NCI-H82 treated with DMSO at 0.1 percent for 48 hours (cell line): ENCODE data around the gene FUNDC2.

Source experiments
- DNase-seq: peaks from one replicate; lab custom pipeline; 2025; ENCODE audit not compliant: unreplicated experiment; lab: John Stamatoyannopoulos, UW

The FUNDC2 gene

DNA sequence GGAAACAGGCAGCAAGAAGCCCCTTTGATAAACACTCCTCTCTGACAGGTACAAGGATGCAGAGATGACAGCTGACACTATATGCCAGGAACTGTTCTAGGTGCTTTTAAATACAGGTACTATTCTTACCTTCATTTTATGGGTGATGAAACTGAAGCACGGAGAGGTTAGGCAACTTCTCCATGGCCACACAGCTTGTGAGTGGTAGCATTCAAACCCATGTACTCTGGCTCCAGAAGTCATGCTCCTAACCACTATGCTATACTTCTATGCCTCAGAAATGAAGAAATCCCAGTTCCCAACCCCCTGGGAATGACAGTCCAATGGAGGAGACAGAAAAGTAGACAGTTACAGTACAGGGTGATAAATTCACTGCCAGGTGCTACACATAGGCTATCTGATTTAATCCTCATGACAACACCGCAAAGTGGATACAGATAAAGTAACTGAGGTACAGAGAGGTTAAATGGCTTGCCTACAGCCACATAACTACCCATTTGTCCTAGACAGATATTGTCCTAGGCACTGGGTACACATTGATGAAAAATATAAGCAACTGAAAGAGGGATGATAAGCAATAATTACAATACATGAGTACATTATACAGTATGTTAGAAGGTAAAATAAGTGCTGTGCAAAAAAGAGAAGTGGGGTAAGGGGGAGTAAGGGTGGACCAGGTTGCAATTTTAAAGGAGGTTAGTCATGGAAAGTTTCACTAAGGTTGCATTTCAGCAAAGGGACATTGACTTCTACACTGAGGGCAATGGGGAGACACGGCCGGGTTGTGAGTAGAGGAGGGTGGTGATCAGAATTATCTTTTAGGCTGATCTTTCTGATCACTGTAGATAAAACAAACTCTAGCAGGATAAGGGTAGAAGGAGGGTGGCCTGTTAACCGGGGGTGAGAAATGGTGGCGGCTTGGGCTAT lies 2.5 kb upstream of the FUNDC2 start:
- no peak for DNase-seq

GRCh38 chrX:155026420-155026726 lies 271 bp upstream of the FUNDC2 start:
- no peak for DNase-seq

- DNase-seq: no peak
Observed at GRCh38 chrX:155027509-155028066, 944 bp downstream of the FUNDC2 start.

DNA sequence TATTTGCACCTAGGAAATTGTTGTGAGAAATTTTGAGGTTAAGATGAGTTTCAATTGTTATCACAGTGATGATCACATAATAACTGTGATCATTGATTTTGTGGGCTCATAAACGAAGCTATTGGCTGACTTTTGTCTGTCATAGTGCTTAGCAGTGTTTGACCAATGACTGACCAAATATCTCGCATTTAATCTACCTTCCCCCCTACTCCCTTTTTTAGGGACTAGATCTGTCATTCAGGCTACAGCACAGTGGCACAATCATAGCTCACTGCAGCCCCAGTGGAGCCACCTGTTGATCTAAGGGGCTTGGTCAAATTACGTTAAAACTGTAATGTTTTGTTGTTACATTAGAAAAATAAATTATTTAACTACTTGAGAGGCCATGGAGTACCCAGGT lies 1.5 kb downstream of the FUNDC2 start:
- peak; percentile 1 for DNase-seq

DNA sequence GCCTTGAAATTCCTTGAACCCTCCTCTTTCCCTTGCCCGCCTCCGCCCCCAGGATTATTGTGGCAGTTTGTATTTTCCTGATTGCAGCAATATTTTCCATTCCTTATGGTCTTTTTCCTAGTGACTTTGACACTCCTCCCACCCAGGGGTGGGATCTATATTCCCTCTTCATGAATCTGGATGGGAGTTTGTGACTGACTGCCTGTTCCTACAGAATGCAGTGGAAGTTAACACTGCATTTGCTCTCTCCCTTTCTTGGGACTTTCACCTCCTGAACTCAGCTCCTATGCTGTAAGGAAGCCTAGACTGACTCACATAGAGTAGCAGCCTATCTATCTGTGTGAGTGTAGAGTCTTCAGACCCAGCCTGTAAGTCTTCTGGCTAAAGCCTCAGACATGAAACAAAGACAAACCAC lies 2.2 kb downstream of the FUNDC2 start:
- DNase-seq: no peak

DNA sequence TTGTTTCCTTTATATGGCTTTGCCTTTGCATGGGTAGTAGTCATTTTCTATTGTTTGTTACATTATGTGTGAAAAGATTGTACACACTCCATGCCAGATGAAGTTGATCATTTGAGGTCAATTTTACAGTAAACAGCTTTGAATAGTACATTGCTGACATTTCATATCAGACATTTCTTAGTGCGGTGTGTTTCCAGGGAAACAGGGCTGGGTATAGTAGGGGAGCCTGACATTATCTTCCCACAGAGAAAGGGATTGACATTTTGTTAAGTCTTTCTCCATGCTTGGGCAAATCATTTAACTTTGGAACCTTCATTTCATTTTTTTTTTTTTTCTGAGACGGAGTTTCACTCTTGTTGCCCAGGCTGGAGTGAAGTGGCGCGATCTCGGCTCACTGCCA lies 5.0 kb downstream of the FUNDC2 start:
- no peak for DNase-seq

- no peak for DNase-seq
Observed at GRCh38 chrX:155035688-155036087, 9.0 kb downstream of the FUNDC2 start.

GRCh38 chrX:155046129-155046810 lies 19.6 kb downstream of the FUNDC2 start:
- no peak for DNase-seq

DNA sequence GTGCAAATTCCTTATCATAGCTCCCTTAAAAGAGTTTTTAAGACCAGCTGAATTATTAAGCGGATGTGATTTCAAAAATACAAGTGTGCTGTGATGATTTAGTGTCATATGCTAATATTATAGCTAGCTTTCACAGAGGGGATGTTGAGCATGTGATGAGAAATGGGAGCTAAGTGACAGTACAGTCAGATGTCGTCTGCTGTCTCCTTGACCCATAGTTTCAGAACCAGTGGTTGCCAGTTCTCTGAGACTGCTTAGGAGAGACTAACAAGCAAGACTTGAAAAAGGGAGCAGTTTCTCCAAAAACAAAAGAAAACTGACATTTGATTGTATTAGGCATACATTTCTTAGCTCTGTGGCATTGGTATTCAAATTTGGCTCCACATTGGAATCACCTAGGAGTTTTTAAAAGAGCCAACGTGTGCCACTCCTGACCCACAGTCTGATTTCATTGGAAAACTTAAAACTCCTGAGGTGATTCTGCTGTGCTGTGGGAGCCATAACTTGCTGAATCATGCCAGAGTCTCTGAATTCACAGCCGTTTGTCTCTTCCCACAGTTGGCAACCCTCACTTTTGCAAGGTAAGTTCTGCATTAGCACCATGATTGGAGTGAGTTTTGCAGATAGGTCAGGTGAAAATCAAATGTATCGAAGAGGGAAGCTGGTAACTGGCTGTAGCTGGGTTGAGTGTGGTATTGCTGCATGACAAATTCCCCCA lies 20.3 kb downstream of the FUNDC2 start:
- no peak for DNase-seq

DNA sequence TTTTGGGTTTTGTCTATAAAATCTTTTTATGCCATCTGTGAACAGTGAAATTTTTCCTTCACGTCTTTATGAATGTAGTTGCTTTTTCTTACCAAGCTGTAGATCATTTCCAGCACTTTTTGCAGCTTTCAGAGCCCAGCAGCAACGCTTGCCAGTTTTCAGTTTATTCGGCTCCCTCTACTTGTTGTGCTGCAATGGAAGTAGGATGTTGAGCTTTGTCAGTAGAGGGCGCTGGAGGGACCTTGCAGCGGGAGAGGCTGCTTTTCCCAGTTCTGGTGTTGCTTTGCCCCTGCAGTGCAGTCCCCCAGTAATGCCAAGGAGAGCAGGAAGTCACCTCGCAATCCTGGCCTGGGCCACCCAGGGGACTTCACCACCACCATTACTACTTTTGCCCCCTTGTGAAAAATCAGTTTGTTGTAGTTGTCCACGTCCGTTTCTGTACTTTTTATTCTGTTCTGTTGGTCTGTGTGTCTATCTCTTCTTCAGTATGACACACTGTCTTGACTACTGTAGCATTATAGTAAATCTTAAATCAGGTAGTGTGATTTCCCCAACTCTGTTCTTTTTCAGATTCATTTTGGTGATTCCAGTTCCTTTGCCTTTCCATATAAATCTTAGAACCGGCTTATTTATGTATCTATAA lies 22.5 kb downstream of the FUNDC2 start:
- no peak for DNase-seq

GRCh38 chrX:155052738-155053498 lies 26.3 kb downstream of the FUNDC2 start:
- no peak for DNase-seq

- DNase-seq: no peak
Observed at GRCh38 chrX:155053656-155054055, 27.0 kb downstream of the FUNDC2 start.

GRCh38 chrX:155054255-155054654 lies 27.6 kb downstream of the FUNDC2 start:
- DNase-seq: no peak

- DNase-seq: no peak
Observed at GRCh38 chrX:155055494-155055893, 28.9 kb downstream of the FUNDC2 start.

- no peak for DNase-seq
Observed at GRCh38 chrX:155056471-155056870, 29.8 kb downstream of the FUNDC2 start.

DNA sequence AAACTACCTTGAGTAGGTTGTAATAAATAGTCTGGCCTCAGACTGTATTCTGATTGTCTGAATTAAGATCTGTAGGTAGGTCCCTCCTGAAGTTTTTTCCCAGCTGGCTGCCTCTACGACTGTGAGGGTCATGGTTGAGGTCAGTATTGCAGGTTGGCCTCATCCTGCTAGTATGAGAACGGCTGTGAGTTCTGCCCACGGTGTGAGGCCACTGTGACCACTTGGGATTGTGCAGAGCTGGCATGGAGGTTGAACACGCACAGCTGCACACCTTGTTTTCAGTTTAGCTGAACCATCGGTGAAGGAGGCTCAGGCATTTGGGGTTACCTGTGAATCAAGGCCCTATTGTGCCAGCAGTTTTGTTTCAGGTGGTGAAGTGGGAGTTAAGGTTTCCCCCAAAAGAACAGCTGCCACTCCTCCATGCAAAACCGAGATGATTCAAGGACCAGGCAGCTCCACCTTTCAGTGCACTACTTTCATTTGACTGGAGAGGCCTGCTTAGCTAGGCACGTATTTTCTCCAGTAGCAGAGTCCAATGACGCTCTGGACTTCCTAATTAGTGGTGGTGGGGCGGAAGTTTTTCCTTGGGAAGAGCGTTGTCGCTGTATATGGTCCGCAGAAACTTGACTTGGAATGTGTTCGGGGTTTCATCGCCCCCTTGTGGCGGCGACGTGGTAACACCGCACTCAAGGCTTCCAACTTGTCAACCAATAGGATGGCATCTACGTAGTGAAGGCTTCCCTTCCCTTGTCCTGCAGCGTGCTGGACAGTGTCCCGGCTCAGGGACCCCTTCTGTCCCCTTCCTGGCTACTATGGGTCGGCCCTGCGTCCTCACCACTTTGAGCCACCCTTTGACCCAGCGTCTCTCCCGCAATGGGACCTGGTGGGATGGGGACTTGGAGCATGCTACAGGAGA lies 30.5 kb downstream of the FUNDC2 start:
- no peak for DNase-seq

DNA sequence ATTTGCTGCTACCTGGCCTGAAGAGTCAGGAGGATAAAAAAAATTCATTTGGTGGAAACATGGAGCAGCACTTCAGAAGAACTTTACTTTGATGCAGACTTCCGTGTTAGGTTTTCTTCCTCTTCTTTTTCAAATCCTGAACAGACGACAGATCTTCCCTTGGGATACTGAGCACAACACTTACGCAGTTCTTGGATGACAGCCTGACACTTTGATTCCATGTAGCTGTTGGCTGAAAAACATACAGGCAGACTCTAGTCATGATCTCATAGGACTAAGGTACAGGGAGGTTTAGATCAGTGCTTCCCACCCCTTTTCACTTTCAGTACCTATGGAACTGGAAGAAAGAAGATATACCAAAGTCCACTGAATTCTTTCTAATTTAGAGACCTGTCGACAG lies 35.1 kb downstream of the FUNDC2 start:
- no peak for DNase-seq

DNA sequence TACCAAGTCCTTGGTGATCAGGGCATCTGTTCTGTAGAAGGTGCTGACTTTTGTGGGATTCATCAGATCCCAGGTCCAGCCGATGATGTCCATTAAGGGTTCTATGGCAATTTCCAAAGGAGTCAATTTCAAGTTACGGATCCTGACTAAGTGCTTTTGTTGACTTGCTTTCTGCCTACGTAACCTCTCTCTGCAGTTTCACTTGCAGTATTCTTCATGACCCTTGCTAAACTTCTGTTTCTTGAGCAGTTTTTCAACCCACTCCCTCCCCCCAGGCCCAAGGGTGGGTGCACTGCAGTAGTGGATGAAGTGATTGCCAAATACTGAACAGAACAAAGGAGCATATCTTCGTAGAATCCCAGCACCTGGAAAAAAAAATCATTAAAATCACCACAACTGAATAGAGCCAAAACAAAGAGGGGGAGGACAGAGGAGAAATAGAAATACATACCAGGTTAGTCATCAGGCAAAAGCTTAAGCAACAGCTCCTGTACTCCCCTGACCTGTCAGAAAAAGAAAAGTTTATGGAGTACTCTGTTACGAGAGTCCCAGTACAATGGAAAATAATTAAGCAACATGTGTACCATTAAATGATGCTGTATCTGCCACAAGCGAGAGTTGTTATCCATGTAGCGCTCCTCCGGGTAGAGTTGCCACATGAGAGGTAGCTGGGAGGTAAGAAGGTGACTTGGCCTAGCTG lies 38.5 kb downstream of the FUNDC2 start:
- no peak for DNase-seq

GRCh38 chrX:155068165-155068564 lies 41.5 kb downstream of the FUNDC2 start:
- DNase-seq: no peak
